GM12864 (cell line): ENCODE measurements around the gene ADGRG6.

ENCODE experiments used
- DNase-seq: peaks from one replicate; pipeline ENCODE4 v3.0.0-alpha.2; 2011; ENCODE audit warnings: low read depth
- H3K4me3 ChIP-seq: 2 replicates; pipeline ENCODE4 v1.5.1; 2011; ENCODE audit warnings: mild to moderate bottlenecking, low read depth, low read length, control low read depth
- CTCF ChIP-seq: IDR thresholded peaks from 2 replicates; pipeline ENCODE4 v1.5.1; 2011; ENCODE audit warnings: low read depth, mild to moderate bottlenecking, moderate library complexity, low read length, control low read depth, inconsistent platforms; ENCODE audit errors: missing control alignments

The ADGRG6 gene

GRCh38 chr6:142354650-142355049, 52.8 kb downstream of the ADGRG6 start:
- no peak for TF ChIP-seq CTCF
- DNase-seq: no peak
- H3K4me3 ChIP-seq: no peak overlapping the region

DNA sequence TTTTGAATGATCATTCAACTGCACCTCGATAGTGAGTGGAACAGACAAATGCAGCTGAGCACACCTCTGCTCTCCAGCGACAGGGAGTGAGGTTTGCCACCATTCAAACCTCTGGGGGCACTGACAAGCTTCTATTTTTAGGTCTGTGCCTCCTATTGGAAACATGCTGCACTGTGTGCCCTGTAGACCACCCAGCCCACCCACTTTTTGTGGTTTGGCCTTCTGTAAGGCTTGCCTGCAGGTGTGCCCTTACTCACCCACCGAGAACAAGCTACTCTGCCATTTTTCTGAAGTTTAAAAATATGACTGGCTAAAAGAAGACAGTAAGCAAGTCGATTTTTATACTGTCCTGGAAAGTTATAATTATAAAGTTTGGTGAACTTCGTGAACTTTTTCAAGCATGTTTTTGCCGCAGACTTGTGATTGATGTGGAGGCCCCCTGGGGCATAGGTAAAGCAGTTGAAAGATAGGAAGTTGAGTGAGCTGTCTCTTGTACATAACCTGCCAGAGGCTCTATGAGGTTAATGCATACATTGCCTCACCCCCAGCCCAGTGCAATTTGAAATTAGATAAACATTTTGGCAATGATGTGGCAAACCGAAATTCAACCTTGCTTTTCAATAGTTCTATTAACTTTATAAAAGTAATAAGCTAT, 53.8 kb downstream of the ADGRG6 start:
- H3K4me3 ChIP-seq: no peak overlapping the region
- DNase-seq: no peak
- TF ChIP-seq CTCF: no peak

DNA sequence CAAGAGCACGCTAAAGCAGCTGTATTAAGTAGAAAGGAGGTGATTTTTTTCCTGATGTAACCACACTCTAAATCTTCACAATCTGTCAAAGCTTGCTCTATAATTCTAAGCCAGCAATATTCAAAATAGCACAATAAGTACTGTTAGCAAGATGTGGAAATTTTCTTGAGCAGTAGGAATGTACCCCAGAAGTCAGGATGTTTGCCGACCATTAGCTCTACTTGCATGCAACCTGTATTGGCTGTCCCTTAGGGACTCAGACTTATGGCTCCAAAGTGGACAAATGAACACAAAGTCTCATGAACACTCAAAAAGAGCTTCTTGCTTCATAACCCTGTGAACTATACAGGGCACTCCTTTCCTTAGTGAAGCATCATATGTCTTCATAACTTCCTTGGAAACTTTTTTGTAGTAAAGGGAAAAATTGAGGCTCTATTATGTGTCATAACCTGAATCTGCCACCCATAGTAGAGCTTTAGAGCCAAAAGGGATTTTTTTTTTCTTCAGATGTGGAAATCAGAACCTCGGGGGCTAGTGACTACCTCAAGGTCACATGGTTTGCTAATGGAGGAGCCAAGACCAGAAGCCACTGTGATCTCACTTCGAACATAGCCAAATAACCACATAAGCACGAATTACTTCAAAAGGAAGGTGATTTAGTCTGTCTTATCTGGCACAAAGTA, 54.5 kb downstream of the ADGRG6 start:
- H3K4me3 ChIP-seq: no peak overlapping the region
- no peak for TF ChIP-seq CTCF
- no peak for DNase-seq

GRCh38 chr6:142356884-142357225, 55.0 kb downstream of the ADGRG6 start:
- TF ChIP-seq CTCF: no peak
- no peak overlapping the region for H3K4me3 ChIP-seq
- no peak for DNase-seq

- H3K4me3 ChIP-seq: no peak overlapping the region
- TF ChIP-seq CTCF: no peak
- no peak for DNase-seq
Measured at GRCh38 chr6:142357879-142358278, 56.1 kb downstream of the ADGRG6 start.

- no peak overlapping the region for H3K4me3 ChIP-seq
- TF ChIP-seq CTCF: no peak
- DNase-seq: no peak
Measured at GRCh38 chr6:142359271-142359960, 57.6 kb downstream of the ADGRG6 start.
